Superior temporal gyrus (tissue), 1 donor: ENCODE data around the gene RABL3.
A peak's percentile ranks its signal among the peaks of the same experiment; 100 is the strongest.
"Not testable (repeated sequence)": the region's sequence is repeated elsewhere in the genome, so short reads cannot be mapped to it uniquely, and the experiment has no call there.

ENCODE experiments used
- DNase-seq: peaks from one replicate; pipeline ENCODE4 v3.0.0-alpha.2; 2016; ENCODE audit errors: extremely low spot score

The RABL3 gene

DNA sequence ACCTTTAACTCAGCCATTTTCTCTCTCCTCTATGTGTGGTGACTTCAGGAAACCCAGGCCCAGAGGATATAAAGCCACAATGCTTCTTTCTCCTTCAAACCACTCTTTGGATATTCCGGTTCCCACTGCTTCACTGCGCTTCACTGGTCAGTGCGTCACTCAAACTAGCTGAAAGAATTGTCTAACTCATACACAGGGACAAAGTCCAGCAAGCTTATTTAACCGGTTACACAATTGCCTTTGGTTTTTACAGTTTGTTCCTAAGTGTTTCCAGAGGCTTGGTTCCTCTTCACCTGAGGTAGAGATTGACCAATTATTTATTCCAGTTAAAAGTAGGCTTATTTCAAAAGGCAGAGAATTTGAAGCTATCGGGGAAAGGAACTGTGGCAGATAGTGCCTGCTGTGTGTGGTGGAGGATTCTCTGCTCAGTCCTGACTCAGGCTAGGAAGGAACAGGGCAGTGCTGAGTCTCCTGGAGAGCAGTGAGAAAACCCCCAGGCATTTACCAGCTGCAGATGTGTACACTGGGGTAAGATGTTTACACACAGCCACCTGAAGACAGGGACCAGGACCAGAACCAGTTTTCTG lies 60.1 kb downstream of the RABL3 start, which contains the start of gene HGD:
TSS of gene HGD (minus strand) at position 145 of the 587 bp plus-strand sequence. CDS start at position 17, 128 bp downstream.
- no peak for DNase-seq

DNA sequence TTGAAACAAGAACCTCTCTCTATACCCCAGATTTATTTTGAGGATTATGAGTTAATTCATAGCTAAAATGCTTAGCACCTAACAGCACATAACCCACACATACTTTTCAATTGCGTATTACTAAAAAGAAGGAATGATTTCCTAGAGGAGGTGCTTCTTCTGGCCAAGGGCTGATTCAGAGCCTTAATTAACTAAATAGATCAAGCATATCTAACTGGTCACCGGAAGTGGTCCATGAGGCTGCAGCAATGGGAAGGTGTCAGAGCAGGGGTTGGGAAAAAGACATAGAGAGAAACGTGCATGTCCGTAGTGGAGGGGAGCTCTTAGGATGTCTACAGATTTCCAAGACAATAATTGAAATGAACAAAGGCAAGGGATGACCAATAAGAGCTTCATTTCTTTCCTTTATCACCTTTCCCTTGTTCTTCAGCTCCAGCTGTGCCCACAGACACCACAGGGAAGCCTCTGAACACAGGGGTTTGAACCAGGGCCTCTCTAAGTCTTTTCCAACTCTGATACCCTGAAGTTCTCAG lies 60.7 kb downstream of the RABL3 start:
- DNase-seq = no peak

- DNase-seq = no peak
These were observed 61.3 kb downstream of the RABL3 start for GRCh38 chr3:120681018-120681417.

DNA sequence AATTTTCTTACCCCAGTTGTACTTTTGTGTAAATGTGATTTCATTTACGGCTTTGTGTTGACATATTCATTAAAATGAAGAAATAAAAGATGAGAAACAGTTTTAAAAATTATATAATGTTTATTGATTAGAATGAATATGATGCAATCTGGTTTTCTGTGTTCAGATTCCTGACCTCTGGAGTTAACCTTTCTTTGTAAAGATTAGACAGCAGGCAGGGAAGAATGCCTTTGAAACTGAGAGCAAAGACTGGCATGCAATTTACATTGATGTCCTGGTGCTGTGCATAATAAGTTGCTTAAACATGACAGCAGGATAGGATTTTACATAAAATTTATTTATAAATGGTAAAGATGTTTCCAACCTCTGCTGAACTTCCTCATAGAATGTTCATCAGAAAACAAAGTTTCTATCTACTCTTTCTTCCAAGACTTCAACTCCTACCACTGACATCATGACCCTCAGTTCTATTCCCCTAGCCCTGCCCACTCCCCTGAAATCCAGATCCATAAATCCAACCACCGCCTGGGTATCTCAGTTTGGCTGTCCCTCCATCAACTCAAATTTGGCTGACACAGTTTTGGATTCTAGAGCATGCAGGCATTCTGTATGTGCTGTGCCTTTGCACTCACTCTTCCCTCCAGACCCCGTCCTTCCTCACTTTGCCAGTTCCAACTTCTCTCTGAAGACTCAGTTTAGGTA lies 62.0 kb downstream of the RABL3 start:
- no peak for DNase-seq

GRCh38 chr3:120678984-120679383 lies 63.3 kb downstream of the RABL3 start:
- DNase-seq = no peak

GRCh38 chr3:120678331-120678947 lies 63.9 kb downstream of the RABL3 start:
- DNase-seq = peak; percentile 78

DNA sequence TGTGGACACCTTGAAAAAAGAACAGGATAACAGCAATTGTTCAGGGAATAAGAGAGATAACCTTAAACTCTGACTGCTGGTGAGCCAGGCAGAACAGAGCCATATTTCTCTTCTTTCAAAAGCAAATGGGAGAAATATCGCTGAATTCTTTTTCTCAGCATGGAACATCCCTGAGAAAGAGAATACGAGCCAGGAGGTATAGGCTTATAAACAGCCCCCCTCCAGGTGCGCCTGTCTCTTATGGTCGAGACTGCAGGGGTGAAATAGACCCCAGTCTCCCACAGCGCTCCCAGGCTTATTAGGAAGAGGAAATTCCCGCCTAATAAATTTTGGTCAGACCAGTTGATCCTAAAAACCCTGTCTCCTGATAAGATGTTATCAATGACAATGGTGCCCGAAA lies 65.1 kb downstream of the RABL3 start:
- not testable (repeated sequence) for DNase-seq

DNA sequence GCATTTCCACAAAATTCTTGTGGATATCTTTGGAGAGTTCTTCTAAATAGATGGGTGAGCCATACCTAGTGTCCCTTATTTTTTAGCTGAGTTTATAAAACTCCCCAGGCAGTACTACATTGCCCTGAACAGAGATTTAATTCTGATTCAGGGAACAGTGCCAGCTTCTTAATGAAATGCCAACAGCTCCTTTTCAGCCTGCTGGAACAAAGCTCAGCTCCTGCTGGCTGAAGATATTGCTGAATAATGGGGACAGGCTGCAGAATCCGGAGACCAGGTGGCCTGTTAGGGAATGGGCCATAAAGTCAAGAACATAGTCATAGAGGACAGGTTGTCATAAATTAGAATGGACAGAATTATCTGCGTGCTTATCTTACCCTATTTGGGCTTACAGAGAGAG lies 69.2 kb downstream of the RABL3 start:
- peak; percentile 32 for DNase-seq

DNA sequence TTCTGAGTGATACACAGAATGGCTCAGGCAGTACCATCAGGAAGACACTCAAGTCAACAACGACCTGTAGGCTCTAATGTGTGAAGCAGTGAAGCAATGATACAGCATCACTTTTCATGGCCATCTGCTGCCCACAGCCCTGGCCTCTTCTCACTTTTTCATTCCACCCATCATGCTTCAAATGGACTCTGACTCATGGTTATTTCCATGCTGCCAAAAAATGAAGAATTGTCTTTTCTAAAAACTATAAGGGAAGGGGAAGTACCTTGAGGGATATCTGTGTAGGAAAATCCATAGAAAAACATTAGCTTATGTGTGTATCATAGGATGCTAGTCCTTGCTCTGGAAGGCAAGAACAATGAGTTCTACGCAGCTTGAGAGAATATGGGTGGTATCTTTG lies 71.7 kb downstream of the RABL3 start:
- DNase-seq = no peak

- no peak for DNase-seq
These were observed 77.4 kb downstream of the RABL3 start for GRCh38 chr3:120664926-120665325.

- DNase-seq = no peak
These were observed 80.4 kb downstream of the RABL3 start for GRCh38 chr3:120661945-120662344.

GRCh38 chr3:120661106-120661905 lies 81.0 kb downstream of the RABL3 start:
- peak; percentile 28 for DNase-seq

- no peak for DNase-seq
These were observed 82.5 kb downstream of the RABL3 start for GRCh38 chr3:120659834-120660233.

- DNase-seq = no peak
These were observed 83.0 kb downstream of the RABL3 start for GRCh38 chr3:120659285-120659684.

DNA sequence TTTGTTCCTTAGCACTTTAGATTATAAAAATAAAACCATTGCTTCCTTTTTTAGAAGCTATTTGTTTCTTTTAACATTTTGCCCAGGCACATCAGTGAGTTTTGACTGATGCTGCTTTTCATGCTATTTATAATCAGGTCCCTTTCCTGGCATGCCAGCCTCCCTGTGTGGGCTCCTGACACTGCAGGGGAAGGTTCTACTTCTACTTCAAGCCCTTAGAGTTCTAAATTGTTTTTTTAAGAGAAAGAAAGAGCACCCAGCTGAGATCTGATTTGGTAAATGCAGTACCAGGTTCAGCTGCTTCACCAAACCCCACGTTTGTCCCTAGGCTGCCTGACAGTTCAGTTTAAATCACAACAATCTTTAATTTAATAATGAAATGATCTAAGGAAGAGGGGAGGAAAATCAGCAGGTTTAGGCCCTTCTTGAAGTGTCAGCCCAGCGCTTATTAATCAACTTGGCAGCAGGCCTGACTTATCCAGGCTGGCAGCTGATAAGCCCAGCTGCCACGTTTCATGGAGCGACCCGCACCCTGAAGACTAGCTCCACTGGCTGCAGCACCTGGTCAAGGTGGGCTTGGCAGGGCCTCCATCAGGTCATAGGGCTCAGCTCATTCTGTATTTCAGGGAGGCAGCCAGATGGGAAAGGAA lies 89.3 kb downstream of the RABL3 start:
- peak; percentile 17 for DNase-seq

DNA sequence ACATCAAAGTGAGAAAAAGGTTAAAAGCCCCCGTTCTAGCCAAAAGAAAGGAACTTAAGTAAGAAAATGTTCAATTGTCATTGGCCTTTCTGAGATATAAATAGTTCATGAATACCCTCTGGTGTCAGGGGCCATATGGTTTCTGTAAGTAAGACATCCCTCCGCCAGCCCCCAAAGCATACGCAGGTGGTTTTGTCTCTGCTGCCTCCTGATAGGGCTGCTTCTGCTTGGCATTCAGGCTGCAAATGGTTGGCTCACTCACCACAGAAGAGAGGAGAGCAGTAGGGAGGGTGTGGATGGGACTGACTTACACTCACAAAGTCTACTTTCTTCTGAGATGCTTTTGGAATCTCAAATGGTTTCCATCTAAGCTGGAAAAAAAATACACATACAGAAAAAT lies 90.0 kb downstream of the RABL3 start:
- no peak for DNase-seq

GRCh38 chr3:120650311-120650710 lies 92.0 kb downstream of the RABL3 start:
- DNase-seq = no peak

DNA sequence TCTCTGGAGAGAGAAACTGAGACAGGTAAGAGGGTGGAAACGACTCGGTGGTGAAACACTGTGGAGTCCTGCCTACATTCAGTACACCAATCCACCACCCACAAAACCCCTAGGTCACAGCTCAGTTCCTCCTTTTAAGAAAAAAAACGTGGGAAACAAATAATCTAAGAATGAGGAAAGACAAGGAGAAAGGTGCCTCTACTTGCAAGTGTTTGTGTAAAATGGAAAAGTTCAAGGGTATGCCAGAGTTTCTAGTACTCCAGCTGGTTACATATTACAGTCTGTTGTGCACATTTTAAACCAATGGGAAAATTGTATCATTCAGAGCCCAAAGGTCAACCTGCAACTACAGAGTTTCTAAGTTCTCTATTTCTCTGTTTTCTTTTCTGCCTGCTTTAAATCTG lies 92.5 kb downstream of the RABL3 start:
- DNase-seq = no peak

DNA sequence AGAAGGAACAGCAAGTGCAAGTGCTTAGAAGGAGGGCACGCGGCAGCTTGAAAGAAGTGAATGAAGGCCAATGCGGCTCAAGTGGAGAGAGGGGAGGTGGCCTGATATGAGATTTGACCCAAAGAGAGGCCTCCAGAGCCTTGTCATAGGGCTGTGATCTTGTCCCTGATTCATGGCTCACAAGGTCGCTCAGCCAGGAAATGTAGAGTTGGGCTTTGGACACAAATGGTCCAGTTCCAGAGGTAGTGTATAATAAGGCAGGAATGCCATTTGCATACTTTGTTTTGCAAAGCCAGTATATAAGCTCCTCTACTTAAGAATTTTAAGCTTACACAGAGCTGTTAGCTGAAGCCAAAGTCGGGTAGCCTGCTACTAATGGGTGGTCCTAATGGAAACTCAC lies 94.0 kb downstream of the RABL3 start:
- no peak for DNase-seq

GRCh38 chr3:120646771-120647432 lies 95.4 kb downstream of the RABL3 start:
- DNase-seq = peak; percentile 79
